HepG2 (cell line): Measurements from ENCODE around the gene ROM1. TPM values are rescaled to one million over a fixed set of nuclear protein-coding genes. Genes with fewer than 3 reads are reported as not detected.

Experiments used
- AHDC1 ChIP-seq: sonication (generic); formaldehyde crosslinking; IDR thresholded peaks from 2 replicates; pipeline ENCODE4 v1.5.1; 2020; ENCODE audit warnings: mild to moderate bottlenecking, missing genetic modification reagents, borderline replicate concordance
- CEBPG ChIP-seq: IDR thresholded peaks from 2 replicates; pipeline ENCODE4 v1.6.1; 2016
- DR1 ChIP-seq: sonication (generic); formaldehyde crosslinking; IDR thresholded peaks from 2 replicates; pipeline ENCODE4 v1.8.0; 2021; ENCODE audit warnings: mild to moderate bottlenecking, missing genetic modification reagents, inconsistent platforms
- DZIP1 ChIP-seq: sonication (generic); formaldehyde crosslinking; IDR thresholded peaks from 2 replicates; pipeline ENCODE4 v1.5.0; 2020; ENCODE audit warnings: mild to moderate bottlenecking, missing genetic modification reagents
- KLF12 ChIP-seq: sonication (generic); formaldehyde crosslinking; IDR thresholded peaks from 2 replicates; pipeline ENCODE4 v1.4.0; 2020; ENCODE audit warnings: missing genetic modification reagents, borderline replicate concordance
- MXI1 ChIP-seq: IDR thresholded peaks from 3 replicates; pipeline ENCODE4 v1.6.1; 2012; ENCODE audit warnings: low read depth, low read length, inconsistent platforms, borderline replicate concordance
- SMAD3 ChIP-seq: sonication (generic); formaldehyde crosslinking; IDR thresholded peaks from 2 replicates; pipeline ENCODE4 v1.4.0; 2020; ENCODE audit warnings: missing genetic modification reagents
- SMAD9 ChIP-seq: sonication (generic); formaldehyde crosslinking; IDR thresholded peaks from 2 replicates; pipeline ENCODE4 v1.5.1; 2020; ENCODE audit warnings: mild to moderate bottlenecking, missing genetic modification reagents
- SUZ12 ChIP-seq: fragments of 150-350 bp; IDR thresholded peaks from 2 replicates; pipeline ENCODE4 v1.6.1; 2014; ENCODE audit warnings: low read depth, low read length
- U2AF1 ChIP-seq: fragments of 200-400 bp; formaldehyde crosslinking; optimal IDR thresholded peaks from 2 replicates; pipeline ENCODE3; 2017; ENCODE audit warnings: mild to moderate bottlenecking, low read depth, low read length
- ZNF484 ChIP-seq: sonication (generic); formaldehyde crosslinking; IDR thresholded peaks from 2 replicates; pipeline ENCODE4 v1.5.1; 2020; ENCODE audit warnings: mild to moderate bottlenecking, low read depth, missing genetic modification reagents, borderline replicate concordance
- ZNF501 ChIP-seq: sonication (generic); formaldehyde crosslinking; IDR thresholded peaks from 2 replicates; pipeline ENCODE4 v1.5.1; 2020; ENCODE audit warnings: mild to moderate bottlenecking, moderate library complexity, missing genetic modification reagents
- ZNF713 ChIP-seq: sonication (generic); formaldehyde crosslinking; IDR thresholded peaks from 2 replicates; pipeline ENCODE4 v1.4.0; 2020; ENCODE audit warnings: mild to moderate bottlenecking, missing genetic modification reagents
- polyA plus RNA-seq, 8 experiments: library from polyadenylated mRNA; depleted of rRNA in 3 of 8; stranded (reverse) in 7 of 8; unstranded in 1 of 8; fragments of >200 nt; fragmentation: Illumina TruSeq in 4 of 8; extraction: Trizol in 4 of 8; gene quantifications; 2 replicates each; pipeline versions ENCODE4 v1.2.1 to v1.2.3, GENCODE V29; 2011 to 2016; ENCODE audit warnings: low read depth in 4 of 8, missing spikeins in 1 of 8, mixed read lengths in 1 of 8; ENCODE audit not compliant: insufficient read depth in 1 of 8
- total RNA-seq, 5 experiments: library from RNA; depleted of rRNA; stranded (reverse); fragments of >200 nt; fragmentation: Illumina TruSeq; extraction: Trizol; gene quantifications; 2 replicates each; pipeline ENCODE4 v1.2.3, GENCODE V29; 2016; ENCODE audit warnings: low read depth in 1 of 5
- TF ChIP-seq, protein P1 (sequence below): sonication (generic); formaldehyde crosslinking; IDR thresholded peaks from 2 replicates; pipeline ENCODE4 v1.5.0; 2020; ENCODE audit warnings: mild to moderate bottlenecking, missing genetic modification reagents, borderline replicate concordance

The ROM1 gene
- total and polyA plus RNA-seq, 2 of the 13 experiments (the other 11 are each of a cell fraction or from before 2014, with no cell fraction given): 1.2 to 2.4 TPM

GRCh38 chr11:62592146-62592815 lies 20.8 kb upstream of the ROM1 start (continued):
- TF ChIP-seq, protein P1, sequence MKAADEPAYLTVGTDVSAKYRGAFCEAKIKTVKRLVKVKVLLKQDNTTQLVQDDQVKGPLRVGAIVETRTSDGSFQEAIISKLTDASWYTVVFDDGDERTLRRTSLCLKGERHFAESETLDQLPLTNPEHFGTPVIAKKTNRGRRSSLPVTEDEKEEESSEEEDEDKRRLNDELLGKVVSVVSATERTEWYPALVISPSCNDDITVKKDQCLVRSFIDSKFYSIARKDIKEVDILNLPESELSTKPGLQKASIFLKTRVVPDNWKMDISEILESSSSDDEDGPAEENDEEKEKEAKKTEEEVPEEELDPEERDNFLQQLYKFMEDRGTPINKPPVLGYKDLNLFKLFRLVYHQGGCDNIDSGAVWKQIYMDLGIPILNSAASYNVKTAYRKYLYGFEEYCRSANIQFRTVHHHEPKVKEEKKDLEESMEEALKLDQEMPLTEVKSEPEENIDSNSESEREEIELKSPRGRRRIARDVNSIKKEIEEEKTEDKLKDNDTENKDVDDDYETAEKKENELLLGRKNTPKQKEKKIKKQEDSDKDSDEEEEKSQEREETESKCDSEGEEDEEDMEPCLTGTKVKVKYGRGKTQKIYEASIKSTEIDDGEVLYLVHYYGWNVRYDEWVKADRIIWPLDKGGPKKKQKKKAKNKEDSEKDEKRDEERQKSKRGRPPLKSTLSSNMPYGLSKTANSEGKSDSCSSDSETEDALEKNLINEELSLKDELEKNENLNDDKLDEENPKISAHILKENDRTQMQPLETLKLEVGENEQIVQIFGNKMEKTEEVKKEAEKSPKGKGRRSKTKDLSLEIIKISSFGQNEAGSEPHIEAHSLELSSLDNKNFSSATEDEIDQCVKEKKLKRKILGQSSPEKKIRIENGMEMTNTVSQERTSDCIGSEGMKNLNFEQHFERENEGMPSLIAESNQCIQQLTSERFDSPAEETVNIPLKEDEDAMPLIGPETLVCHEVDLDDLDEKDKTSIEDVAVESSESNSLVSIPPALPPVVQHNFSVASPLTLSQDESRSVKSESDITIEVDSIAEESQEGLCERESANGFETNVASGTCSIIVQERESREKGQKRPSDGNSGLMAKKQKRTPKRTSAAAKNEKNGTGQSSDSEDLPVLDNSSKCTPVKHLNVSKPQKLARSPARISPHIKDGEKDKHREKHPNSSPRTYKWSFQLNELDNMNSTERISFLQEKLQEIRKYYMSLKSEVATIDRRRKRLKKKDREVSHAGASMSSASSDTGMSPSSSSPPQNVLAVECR: no peak
- no peak for TF ChIP-seq CEBPG (CRISPR knock-in tag)
- no peak for TF ChIP-seq U2AF1
- 0 out of 2 replicates have a peak, but pooled peaks have one; percentile 1 for TF ChIP-seq DZIP1
- TF ChIP-seq ZNF501 (CRISPR knock-in tag): peak; percentile 57; the same call in 1 of the 2 replicates
- TF ChIP-seq AHDC1 (CRISPR knock-in tag): 0 out of 2 replicates have a peak, but pooled peaks have one; percentile 10
- TF ChIP-seq ZNF713 (CRISPR knock-in tag): no peak
- no peak for TF ChIP-seq SUZ12
- TF ChIP-seq SMAD9 (CRISPR knock-in tag): 0 out of 2 replicates have a peak, but pooled peaks have one; percentile 30
- no peak for TF ChIP-seq ZNF484
- TF ChIP-seq KLF12 (CRISPR knock-in tag): no peak
- no peak for TF ChIP-seq MXI1
- no peak for TF ChIP-seq DR1 (CRISPR knock-in tag)
- TF ChIP-seq SMAD3 (CRISPR knock-in tag): no peak
